NB4 (cell line): ENCODE data around the gene KEL.

Source experiments
- POLR2A ChIP-seq: IDR thresholded peaks from 2 replicates; pipeline ENCODE4 v1.6.1; 2011; ENCODE audit warnings: mild to moderate bottlenecking; ENCODE audit not compliant: insufficient read length; ENCODE audit errors: extremely low read depth
- TF ChIP-seq, protein P1 (sequence below): IDR thresholded peaks from one replicate; pipeline ENCODE4 v1.5.1; 2012; ENCODE audit warnings: low read depth, low read length

DNA sequence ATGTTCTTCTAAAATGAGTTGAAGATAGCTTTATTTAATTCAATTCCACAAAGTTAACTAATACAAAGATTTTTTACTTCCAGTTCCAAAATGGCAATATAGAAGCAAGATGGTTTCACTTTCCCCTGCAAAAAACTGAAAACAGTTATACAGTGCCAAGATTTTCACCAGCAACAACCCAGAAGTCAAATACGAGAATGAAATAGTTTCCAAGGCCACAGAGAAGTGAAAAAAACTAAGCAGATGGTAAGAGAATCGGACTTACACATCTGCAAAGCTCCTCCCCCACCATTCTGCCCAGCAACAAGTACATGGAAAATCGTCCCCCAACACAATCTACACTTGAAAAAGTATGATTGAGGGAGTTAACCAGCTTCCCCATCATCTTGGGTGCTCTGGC is 30.3 kb upstream of the KEL start:
- TF ChIP-seq, protein P1, sequence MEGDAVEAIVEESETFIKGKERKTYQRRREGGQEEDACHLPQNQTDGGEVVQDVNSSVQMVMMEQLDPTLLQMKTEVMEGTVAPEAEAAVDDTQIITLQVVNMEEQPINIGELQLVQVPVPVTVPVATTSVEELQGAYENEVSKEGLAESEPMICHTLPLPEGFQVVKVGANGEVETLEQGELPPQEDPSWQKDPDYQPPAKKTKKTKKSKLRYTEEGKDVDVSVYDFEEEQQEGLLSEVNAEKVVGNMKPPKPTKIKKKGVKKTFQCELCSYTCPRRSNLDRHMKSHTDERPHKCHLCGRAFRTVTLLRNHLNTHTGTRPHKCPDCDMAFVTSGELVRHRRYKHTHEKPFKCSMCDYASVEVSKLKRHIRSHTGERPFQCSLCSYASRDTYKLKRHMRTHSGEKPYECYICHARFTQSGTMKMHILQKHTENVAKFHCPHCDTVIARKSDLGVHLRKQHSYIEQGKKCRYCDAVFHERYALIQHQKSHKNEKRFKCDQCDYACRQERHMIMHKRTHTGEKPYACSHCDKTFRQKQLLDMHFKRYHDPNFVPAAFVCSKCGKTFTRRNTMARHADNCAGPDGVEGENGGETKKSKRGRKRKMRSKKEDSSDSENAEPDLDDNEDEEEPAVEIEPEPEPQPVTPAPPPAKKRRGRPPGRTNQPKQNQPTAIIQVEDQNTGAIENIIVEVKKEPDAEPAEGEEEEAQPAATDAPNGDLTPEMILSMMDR = no peak
- TF ChIP-seq POLR2A = no peak
